IMR-90 (cell line): ENCODE data around the gene VEGFC. TPM values are rescaled to one million over a fixed set of nuclear protein-coding genes. Genes with fewer than 3 reads are reported as not detected.

Experiments
- ATAC-seq: fragments of 200-7000 bp; cut with Tn5 transposase; 2 replicates; pipeline ENCODE4 v1.9.1; 2020; ENCODE audit warnings: low read depth, mild to moderate bottlenecking, moderate library complexity
- BruUV-seq: library from RNA; stranded (reverse); fragments of 400-500 nt; replicated peaks from 2 replicates; lab custom pipeline; 2021; lab: Mats Ljungman, UMichigan
- CTCF ChIA-PET: fragments of 300-600 bp; formaldehyde crosslinking; extraction: SDS; loops from one replicate; lab custom pipeline; 2021; ENCODE audit warnings: antibody characterized with exemption; lab: Yijun Ruan, JAX
- POLR2A ChIA-PET: fragments of 300-600 bp; sonication (Branson Sonifier 250); formaldehyde crosslinking; loops from one replicate; lab custom pipeline; 2022; ENCODE audit warnings: antibody characterized with exemption; ENCODE audit not compliant: unreplicated experiment; lab: Charles Lee
- DNase-seq: peaks from one replicate; pipeline ENCODE4 v3.0.0; 2013
- H2AFZ ChIP-seq: replicated peaks from 2 replicates; pipeline ENCODE3; 2013; ENCODE audit warnings: low read length, mild to moderate bottlenecking; ENCODE audit not compliant: poor library complexity
- H2AK5ac ChIP-seq: 2 replicates; pipeline ENCODE4 v1.6.1; 2013; ENCODE audit warnings: low read depth, low read length, inconsistent platforms
- H2AK9ac ChIP-seq: replicated peaks from 2 replicates; pipeline ENCODE3; 2013; ENCODE audit warnings: mild to moderate bottlenecking, low read depth, low read length, moderate library complexity; ENCODE audit not compliant: poor library complexity
- H2BK120ac ChIP-seq: 2 replicates; pipeline ENCODE4 v1.6.1; 2013; ENCODE audit warnings: low read depth, low read length, inconsistent platforms
- H2BK15ac ChIP-seq: 3 replicates; pipeline ENCODE4 v1.6.1; 2013; ENCODE audit warnings: low read depth, low read length, inconsistent platforms
- H2BK20ac ChIP-seq: 2 replicates; pipeline ENCODE4 v1.6.1; 2013; ENCODE audit warnings: low read depth, mild to moderate bottlenecking, inconsistent platforms, low read length, moderate library complexity
- H2BK5ac ChIP-seq: 2 replicates; pipeline ENCODE4 v1.6.1; 2013; ENCODE audit warnings: mild to moderate bottlenecking, low read depth, low read length, inconsistent platforms; ENCODE audit not compliant: poor library complexity, severe bottlenecking
- H3K14ac ChIP-seq: replicated peaks from 2 replicates; pipeline ENCODE4 v1.6.1; 2013; ENCODE audit warnings: low read depth, low read length, inconsistent platforms
- H3K18ac ChIP-seq: 2 replicates; pipeline ENCODE4 v1.6.1; 2013; ENCODE audit warnings: low read depth, low read length, control low read depth
- H3K23ac ChIP-seq: 2 replicates; pipeline ENCODE4 v1.6.1; 2013; ENCODE audit warnings: low read depth, low read length, inconsistent platforms
- H3K27ac ChIP-seq: 2 replicates; pipeline ENCODE4 v1.5.1; 2013; ENCODE audit warnings: mild to moderate bottlenecking, control low read depth, low read length; ENCODE audit not compliant: insufficient read depth
- H3K27me3 ChIP-seq: 2 replicates; pipeline ENCODE4 v1.6.1; 2013; ENCODE audit warnings: low read length; ENCODE audit not compliant: control insufficient read depth, insufficient read depth
- H3K36me3 ChIP-seq: 2 replicates; pipeline ENCODE4 v1.6.1; 2013; ENCODE audit warnings: low read length, mixed read lengths; ENCODE audit not compliant: control insufficient read depth, insufficient read depth
- H3K4ac ChIP-seq: 2 replicates; pipeline ENCODE4 v1.6.1; 2013; ENCODE audit warnings: low read depth, low read length, inconsistent platforms
- H3K4me1 ChIP-seq: 2 replicates; pipeline ENCODE4 v1.6.1; 2013; ENCODE audit warnings: low read length, mixed read lengths; ENCODE audit not compliant: control insufficient read depth, insufficient read depth
- H3K4me2 ChIP-seq: 2 replicates; pipeline ENCODE4 v1.6.1; 2013; ENCODE audit warnings: low read depth, mild to moderate bottlenecking, control low read depth, low read length, moderate library complexity
- H3K4me3 ChIP-seq: 2 replicates; pipeline ENCODE4 v1.5.1; 2013; ENCODE audit warnings: low read depth, mild to moderate bottlenecking, control low read depth, low read length, moderate library complexity; ENCODE audit not compliant: insufficient read depth
- H3K56ac ChIP-seq: 2 replicates; pipeline ENCODE4 v1.6.1; 2013; ENCODE audit warnings: low read length, inconsistent platforms; ENCODE audit not compliant: insufficient read depth; ENCODE audit errors: extremely low read depth
- H3K79me1 ChIP-seq, 2 experiments: 2 replicates each; pipeline ENCODE4 v1.6.1; 2013; ENCODE audit warnings: low read length in 2 of 2, inconsistent platforms in 1 of 2, low read depth in 1 of 2
- H3K9ac ChIP-seq: 2 replicates; pipeline ENCODE4 v1.6.1; 2013; ENCODE audit warnings: low read depth, low read length, control low read depth
- H3K9me1 ChIP-seq: 2 replicates; pipeline ENCODE4 v1.6.1; 2013; ENCODE audit warnings: low read length, inconsistent platforms; ENCODE audit not compliant: insufficient read depth
- H3K9me3 ChIP-seq: 2 replicates; pipeline ENCODE4 v1.6.1; 2013; ENCODE audit warnings: low read length; ENCODE audit not compliant: control insufficient read depth, insufficient read depth
- H4K20me1 ChIP-seq: 2 replicates; pipeline ENCODE4 v1.6.1; 2013; ENCODE audit warnings: low read length, inconsistent platforms; ENCODE audit not compliant: insufficient read depth
- H4K5ac ChIP-seq: 2 replicates; pipeline ENCODE4 v1.6.1; 2013; ENCODE audit warnings: mild to moderate bottlenecking, low read depth, low read length, control low read depth
- H4K8ac ChIP-seq, 2 experiments: 2 replicates each; pipeline ENCODE4 v1.6.1; 2013; ENCODE audit warnings: low read depth in 2 of 2, low read length in 2 of 2, control low read depth in 1 of 2, inconsistent platforms in 1 of 2
- H4K91ac ChIP-seq: 2 replicates; pipeline ENCODE4 v1.6.1; 2013; ENCODE audit warnings: low read depth, low read length, inconsistent platforms; ENCODE audit not compliant: insufficient read depth
- SMC3 ChIP-seq: fragments of 150-350 bp; IDR thresholded peaks from 2 replicates; pipeline ENCODE4 v1.6.1; 2016; ENCODE audit warnings: low read depth, mild to moderate bottlenecking, antibody characterized with exemption, low read length, moderate library complexity
- WGBS, 2 experiments: methylation state at CpG; one replicate each; pipeline versions ENCODE4 v1.1.5 to v1.1.7; 2013; ENCODE audit warnings: missing lambda C conversion rate in 2 of 2; ENCODE audit not compliant: insufficient read length in 1 of 2; ENCODE audit errors: extremely low coverage in 2 of 2; 5-methylcytosine and 5-hydroxymethylcytosine counted together
- dilution Hi-C: fragments of 300-500 bp; cut with HindIII; formaldehyde crosslinking; loops from one replicate; pipeline ENCODE4 v1.14.3; 2018; ENCODE audit warnings: low sequenced_read_pairs; ENCODE audit not compliant: unreplicated experiment
- in situ Hi-C: fragments of 300-500 bp; cut with MboI; formaldehyde crosslinking; loops from 3 replicates; pipeline ENCODE4 v1.14.3; 2019; ENCODE audit warnings: low sequenced_read_pairs, inconsistent platforms, mixed read lengths
- intact Hi-C: fragments of 100-400 bp; cut with micrococcal nuclease; formaldehyde crosslinking; loops from 2 replicates; pipeline ENCODE4 v1.10.0; 2022
- polyA plus RNA-seq, 3 experiments: library from polyadenylated mRNA; depleted of rRNA; stranded (reverse); fragments of >200 nt; gene quantifications; 2 replicates each; pipeline ENCODE4 v1.2.3, GENCODE V29; 2012; ENCODE audit warnings: low replicate concordance in 1 of 3
- total RNA-seq: library from RNA; depleted of rRNA; stranded (reverse); fragments of >200 nt; gene quantifications from 2 replicates; pipeline ENCODE4 v1.2.3, GENCODE V29; 2012
- TF ChIP-seq, protein P1 (sequence below): conservative IDR thresholded peaks from 2 replicates; pipeline ENCODE4 v1.5.1; 2012; ENCODE audit warnings: mild to moderate bottlenecking, low read depth, low read length, improper control_type of control experiment

Gene VEGFC
- total and polyA plus RNA-seq, 2 of the 4 experiments (the other 2 are of a cell fraction) = 22.9 to 49.7 TPM

- no TSS peak for BruUV-seq
- Histone ChIP-seq H3K4me1 (no peaks in the 10 kb centered on the region), H3K56ac (no peak overlapping the region), H2BK15ac (no peak overlapping the region), H3K9me3 (no peaks in the 10 kb centered on the region), H2BK120ac (no peak overlapping the region), H3K9ac (no peak overlapping the region), H2AK9ac (no peak overlapping the region), H3K27ac (no peak overlapping the region), H3K9me1 (no peaks in the 10 kb centered on the region), H3K79me1 (no peaks in the 10 kb centered on the region), H2AK5ac (no peak overlapping the region), H4K91ac (no peak overlapping the region), H2BK20ac (no peak overlapping the region), H3K4me2 (no peak overlapping the region), H3K14ac (no peak overlapping the region), H4K8ac (no peak overlapping the region), H3K27me3 (no peaks in the 10 kb centered on the region), H4K20me1 (no peaks in the 10 kb centered on the region), H2AFZ (peak overlapping the region; percentile 6), H4K5ac (no peak overlapping the region), H3K4ac (no peak overlapping the region), H3K4me3 (no peak overlapping the region), H3K18ac (no peak overlapping the region), H3K36me3 (no peaks in the 10 kb centered on the region), H3K23ac (no peak overlapping the region), H2BK5ac (no peak overlapping the region)
- ATAC-seq = no peak
- in situ Hi-C loops (loop anchor here (25.0 kb wide), 1 partner anchor 273 kb away; no protein-coding TSS in a partner anchor), intact Hi-C loops (no loop called here), dilution Hi-C loops (no loop called here)
- TF ChIP-seq, protein P1, sequence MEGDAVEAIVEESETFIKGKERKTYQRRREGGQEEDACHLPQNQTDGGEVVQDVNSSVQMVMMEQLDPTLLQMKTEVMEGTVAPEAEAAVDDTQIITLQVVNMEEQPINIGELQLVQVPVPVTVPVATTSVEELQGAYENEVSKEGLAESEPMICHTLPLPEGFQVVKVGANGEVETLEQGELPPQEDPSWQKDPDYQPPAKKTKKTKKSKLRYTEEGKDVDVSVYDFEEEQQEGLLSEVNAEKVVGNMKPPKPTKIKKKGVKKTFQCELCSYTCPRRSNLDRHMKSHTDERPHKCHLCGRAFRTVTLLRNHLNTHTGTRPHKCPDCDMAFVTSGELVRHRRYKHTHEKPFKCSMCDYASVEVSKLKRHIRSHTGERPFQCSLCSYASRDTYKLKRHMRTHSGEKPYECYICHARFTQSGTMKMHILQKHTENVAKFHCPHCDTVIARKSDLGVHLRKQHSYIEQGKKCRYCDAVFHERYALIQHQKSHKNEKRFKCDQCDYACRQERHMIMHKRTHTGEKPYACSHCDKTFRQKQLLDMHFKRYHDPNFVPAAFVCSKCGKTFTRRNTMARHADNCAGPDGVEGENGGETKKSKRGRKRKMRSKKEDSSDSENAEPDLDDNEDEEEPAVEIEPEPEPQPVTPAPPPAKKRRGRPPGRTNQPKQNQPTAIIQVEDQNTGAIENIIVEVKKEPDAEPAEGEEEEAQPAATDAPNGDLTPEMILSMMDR = peak; percentile 24; the same call in 1 of the 2 replicates
- no peak for TF ChIP-seq SMC3
- POLR2A ChIA-PET = no interaction called here
- DNase-seq = no peak
- CTCF ChIA-PET = no interaction called here
- 93% methylated on average over 3 of the region's 5 CpGs; no CpG with 5 or more reads in 1 of the 2 experiments for WGBS, 2 experiments
Observed at GRCh38 chr4:176660561-176660960, 132.2 kb downstream of the VEGFC start.
